HG03159 (cell line): Measurements from ENCODE around the gene SLC38A2.

Source experiments
- ATAC-seq: cut with Tn5 transposase; IDR thresholded peaks from one replicate; pipeline ENCODE4 v1.9.1; 2021; ENCODE audit warnings: mild to moderate bottlenecking, moderate library complexity; ENCODE audit not compliant: unreplicated experiment

SLC38A2 gene

GRCh38 chr12:46396826-46397225 lies 24.3 kb upstream of the SLC38A2 start:
- no peak for ATAC-seq

- no peak for ATAC-seq
Measured at GRCh38 chr12:46395388-46395787, 22.8 kb upstream of the SLC38A2 start.

- no peak for ATAC-seq
Measured at GRCh38 chr12:46391630-46392029, 19.1 kb upstream of the SLC38A2 start.

GRCh38 chr12:46390881-46391280 lies 18.3 kb upstream of the SLC38A2 start:
- no peak for ATAC-seq

GRCh38 chr12:46390304-46390703 lies 17.7 kb upstream of the SLC38A2 start:
- ATAC-seq: no peak

- no peak for ATAC-seq
Measured at GRCh38 chr12:46389031-46389616, 16.6 kb upstream of the SLC38A2 start.

GRCh38 chr12:46388427-46389021 lies 16.0 kb upstream of the SLC38A2 start:
- peak; percentile 66 for ATAC-seq

- ATAC-seq: no peak
Measured at GRCh38 chr12:46387670-46388069, 15.1 kb upstream of the SLC38A2 start.

GRCh38 chr12:46386877-46387629 lies 14.5 kb upstream of the SLC38A2 start:
- ATAC-seq: peak; percentile 27

GRCh38 chr12:46386360-46386867 lies 13.8 kb upstream of the SLC38A2 start:
- ATAC-seq: no peak

GRCh38 chr12:46385438-46385837 lies 12.9 kb upstream of the SLC38A2 start:
- no peak for ATAC-seq

- no peak for ATAC-seq
Measured at GRCh38 chr12:46384451-46385309, 12.1 kb upstream of the SLC38A2 start.

GRCh38 chr12:46383654-46384450 lies 11.3 kb upstream of the SLC38A2 start:
- ATAC-seq: peak; percentile 42

- peak; percentile 64 for ATAC-seq
Measured at GRCh38 chr12:46382964-46383653, 10.5 kb upstream of the SLC38A2 start.

GRCh38 chr12:46382408-46382963 lies 9.9 kb upstream of the SLC38A2 start:
- no peak for ATAC-seq

- ATAC-seq: no peak
Measured at GRCh38 chr12:46380881-46381280, 8.3 kb upstream of the SLC38A2 start.

GRCh38 chr12:46380022-46380796 lies 7.6 kb upstream of the SLC38A2 start:
- ATAC-seq: no peak

- no peak for ATAC-seq
Measured at GRCh38 chr12:46379352-46379751, 6.8 kb upstream of the SLC38A2 start.

- ATAC-seq: no peak
Measured at GRCh38 chr12:46378530-46378929, 6.0 kb upstream of the SLC38A2 start.
